ENCODE results near the gene RTTN.

GRCh38 chr18:70021498-70021897 is 184.0 kb downstream of the RTTN start:
- no peak for TF ChIP-seq SIN3A (IDR thresholded peaks at IDR 0.05; ENCODE audit: borderline replicate concordance, insufficient read depth, low read length)
- TF ChIP-seq POLR2AphosphoS5 (IDR thresholded peaks at IDR 0.05; ENCODE audit: low read depth, low read length): no peak
- TF ChIP-seq REST (IDR thresholded peaks at IDR 0.05; ENCODE audit: insufficient read depth in 1 of 2, low read depth in 2 of 2, low read length in 2 of 2): no peak
- TF ChIP-seq TAF1 (IDR thresholded peaks at IDR 0.05; ENCODE audit: borderline replicate concordance, insufficient read depth, low read length): no peak

Measured in PFSK-1 (cell line).